ENCODE results near the gene TRIP6.
"Not testable (repeated sequence)": the region's sequence is repeated elsewhere in the genome, so short reads cannot be mapped to it uniquely, and the experiment has no call there.

TRIP6 gene

GRCh38 chr7:100854146-100854895 is 12.9 kb upstream of the TRIP6 start:
- no peak for DNase-seq (ENCODE audit: low read depth)
- TF ChIP-seq, protein P1, sequence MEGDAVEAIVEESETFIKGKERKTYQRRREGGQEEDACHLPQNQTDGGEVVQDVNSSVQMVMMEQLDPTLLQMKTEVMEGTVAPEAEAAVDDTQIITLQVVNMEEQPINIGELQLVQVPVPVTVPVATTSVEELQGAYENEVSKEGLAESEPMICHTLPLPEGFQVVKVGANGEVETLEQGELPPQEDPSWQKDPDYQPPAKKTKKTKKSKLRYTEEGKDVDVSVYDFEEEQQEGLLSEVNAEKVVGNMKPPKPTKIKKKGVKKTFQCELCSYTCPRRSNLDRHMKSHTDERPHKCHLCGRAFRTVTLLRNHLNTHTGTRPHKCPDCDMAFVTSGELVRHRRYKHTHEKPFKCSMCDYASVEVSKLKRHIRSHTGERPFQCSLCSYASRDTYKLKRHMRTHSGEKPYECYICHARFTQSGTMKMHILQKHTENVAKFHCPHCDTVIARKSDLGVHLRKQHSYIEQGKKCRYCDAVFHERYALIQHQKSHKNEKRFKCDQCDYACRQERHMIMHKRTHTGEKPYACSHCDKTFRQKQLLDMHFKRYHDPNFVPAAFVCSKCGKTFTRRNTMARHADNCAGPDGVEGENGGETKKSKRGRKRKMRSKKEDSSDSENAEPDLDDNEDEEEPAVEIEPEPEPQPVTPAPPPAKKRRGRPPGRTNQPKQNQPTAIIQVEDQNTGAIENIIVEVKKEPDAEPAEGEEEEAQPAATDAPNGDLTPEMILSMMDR (IDR thresholded peaks at IDR 0.05; ENCODE audit: low read depth, low read length, missing control alignments) = no peak
- H3K4me3 ChIP-seq (ENCODE audit: low read depth, low read length) = no peak overlapping the region
- in situ Hi-C loops (cut with HindIII; ENCODE audit: low sequenced_read_pairs) = no loop called here

DNA sequence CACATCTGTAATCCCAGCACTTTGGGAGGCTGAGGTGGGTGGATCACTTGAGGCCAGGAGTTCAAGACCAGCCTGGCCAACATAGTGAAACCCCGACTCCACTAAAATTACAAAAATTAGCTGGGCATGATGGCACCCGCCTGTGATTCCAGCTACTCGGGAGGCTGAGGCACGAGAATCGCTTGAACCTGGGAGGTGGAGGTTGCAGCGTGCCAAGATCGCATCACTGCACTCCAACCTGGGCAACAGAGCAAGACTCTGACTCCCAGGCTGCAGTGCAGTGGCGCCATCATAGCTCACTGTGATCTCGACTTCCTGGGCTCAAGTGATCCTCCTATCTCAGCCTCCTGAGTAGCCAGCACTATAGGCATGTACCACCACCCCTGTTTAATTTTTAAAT is 12.3 kb upstream of the TRIP6 start:
- DNase-seq (ENCODE audit: low read depth); H3K4me3 ChIP-seq (ENCODE audit: low read depth, low read length); in situ Hi-C loops (cut with HindIII; ENCODE audit: low sequenced_read_pairs): not testable (repeated sequence)

- DNase-seq (ENCODE audit: low read depth) = no peak
- H3K4me3 ChIP-seq (ENCODE audit: low read depth, low read length) = no peak overlapping the region
- in situ Hi-C loops (cut with HindIII; ENCODE audit: low sequenced_read_pairs) = no loop called here
- TF ChIP-seq, protein P1 (IDR thresholded peaks at IDR 0.05; ENCODE audit: low read depth, low read length, missing control alignments) = no peak
Measured at GRCh38 chr7:100855515-100855914, 11.7 kb upstream of the TRIP6 start.

GRCh38 chr7:100856871-100857282 is 10.3 kb upstream of the TRIP6 start:
- DNase-seq (ENCODE audit: low read depth) = no peak
- TF ChIP-seq, protein P1 (IDR thresholded peaks at IDR 0.05; ENCODE audit: low read depth, low read length, missing control alignments) = no peak
- H3K4me3 ChIP-seq (ENCODE audit: low read depth, low read length) = no peak overlapping the region
- in situ Hi-C loops (cut with HindIII; ENCODE audit: low sequenced_read_pairs) = no loop called here

GRCh38 chr7:100859856-100860255 is 7.3 kb upstream of the TRIP6 start:
- no peak for DNase-seq (ENCODE audit: low read depth)
- TF ChIP-seq, protein P1 (IDR thresholded peaks at IDR 0.05; ENCODE audit: low read depth, low read length, missing control alignments) = no peak
- H3K4me3 ChIP-seq (ENCODE audit: low read depth, low read length) = no peak overlapping the region
- in situ Hi-C loops (cut with HindIII; ENCODE audit: low sequenced_read_pairs) = no loop called here

GRCh38 chr7:100860702-100861615 is 6.2 kb upstream of the TRIP6 start:
- in situ Hi-C loops (cut with HindIII; ENCODE audit: low sequenced_read_pairs) = no loop called here
- no peak overlapping the region for H3K4me3 ChIP-seq (ENCODE audit: low read depth, low read length)
- no peak for DNase-seq (ENCODE audit: low read depth)
- TF ChIP-seq, protein P1 (IDR thresholded peaks at IDR 0.05; ENCODE audit: low read depth, low read length, missing control alignments) = no peak

DNA sequence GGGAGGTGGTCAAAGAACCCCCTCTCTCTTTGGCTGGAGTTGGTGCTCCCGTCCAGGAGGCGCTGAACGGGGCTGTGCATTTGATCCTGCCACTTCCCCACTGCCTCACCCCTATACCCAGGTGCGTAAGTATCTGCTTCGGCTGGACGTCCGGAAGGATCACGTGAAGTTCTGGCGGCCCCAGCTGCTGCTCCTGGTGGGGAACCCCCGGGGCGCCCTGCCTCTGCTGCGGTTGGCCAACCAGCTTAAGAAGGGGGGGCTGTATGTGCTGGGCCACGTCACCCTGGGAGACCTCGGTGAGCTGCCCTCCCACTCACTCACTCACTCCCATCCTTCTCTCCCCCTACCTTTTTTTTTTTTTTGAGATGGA is 5.6 kb upstream of the TRIP6 start:
- in situ Hi-C loops (cut with HindIII; ENCODE audit: low sequenced_read_pairs) = no loop called here
- H3K4me3 ChIP-seq (ENCODE audit: low read depth, low read length) = no peak overlapping the region
- no peak for DNase-seq (ENCODE audit: low read depth)
- TF ChIP-seq, protein P1 (IDR thresholded peaks at IDR 0.05; ENCODE audit: low read depth, low read length, missing control alignments) = no peak

All from astrocyte of the cerebellum (primary cell).